Measurements from ENCODE around the gene LRRTM3. TPM values are rescaled to one million over a fixed set of nuclear protein-coding genes. Genes with fewer than 3 reads are reported as not detected.

LRRTM3 gene
- total RNA-seq, 1 experiment from 2014 or later, result not detected

DNA sequence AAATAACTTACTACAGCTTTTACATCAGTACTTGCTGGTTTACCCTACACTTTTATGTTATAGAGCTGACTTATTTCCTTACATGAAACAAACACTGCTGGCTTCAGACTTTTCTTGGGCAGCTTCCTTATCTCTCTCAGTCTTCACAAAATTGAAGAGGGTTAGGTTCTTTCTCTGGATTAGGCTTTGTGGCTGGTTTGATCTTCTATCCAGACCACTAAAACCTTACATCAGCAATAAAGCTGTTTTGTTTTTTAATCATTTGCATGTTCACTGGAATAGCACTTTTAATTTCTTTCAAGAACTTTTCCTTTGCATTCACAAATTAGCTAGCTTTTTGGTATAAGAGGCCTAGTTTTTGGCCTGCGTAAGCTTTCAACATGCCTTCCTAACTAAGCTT is 218.7 kb downstream of the LRRTM3 start:
- no TSS peak for BruUV-seq (replicated peaks)
- Histone ChIP-seq H3K27me3 (replicated peaks; ENCODE audit: control insufficient read depth, insufficient read depth, low read length) (no peaks in the 10 kb centered on the region), H3K36me3 (ENCODE audit: control insufficient read depth, insufficient read depth, low read length) (no peaks in the 10 kb centered on the region), H3K9me3 (no peaks in the 10 kb centered on the region), H3K4me3 (ENCODE audit: low read depth, low read length) (no peak overlapping the region), H3K4me1 (no peaks in the 10 kb centered on the region)
- no peak for DNase-seq
- intact Hi-C loops (cut with micrococcal nuclease; ENCODE audit: unreplicated experiment), result no loop called here
- ChIA-PET CTCF (interaction anchor here (1.2 kb wide), 1 partner anchor 165 kb away, joined by 3 read pairs; no protein-coding TSS in a partner anchor), POLR2A (no interaction called here)
- H3K9me3 Mint-ChIP-seq (ENCODE audit: unreplicated experiment), result no peaks in the 10 kb centered on the region
- TF ChIP-seq, protein P1, sequence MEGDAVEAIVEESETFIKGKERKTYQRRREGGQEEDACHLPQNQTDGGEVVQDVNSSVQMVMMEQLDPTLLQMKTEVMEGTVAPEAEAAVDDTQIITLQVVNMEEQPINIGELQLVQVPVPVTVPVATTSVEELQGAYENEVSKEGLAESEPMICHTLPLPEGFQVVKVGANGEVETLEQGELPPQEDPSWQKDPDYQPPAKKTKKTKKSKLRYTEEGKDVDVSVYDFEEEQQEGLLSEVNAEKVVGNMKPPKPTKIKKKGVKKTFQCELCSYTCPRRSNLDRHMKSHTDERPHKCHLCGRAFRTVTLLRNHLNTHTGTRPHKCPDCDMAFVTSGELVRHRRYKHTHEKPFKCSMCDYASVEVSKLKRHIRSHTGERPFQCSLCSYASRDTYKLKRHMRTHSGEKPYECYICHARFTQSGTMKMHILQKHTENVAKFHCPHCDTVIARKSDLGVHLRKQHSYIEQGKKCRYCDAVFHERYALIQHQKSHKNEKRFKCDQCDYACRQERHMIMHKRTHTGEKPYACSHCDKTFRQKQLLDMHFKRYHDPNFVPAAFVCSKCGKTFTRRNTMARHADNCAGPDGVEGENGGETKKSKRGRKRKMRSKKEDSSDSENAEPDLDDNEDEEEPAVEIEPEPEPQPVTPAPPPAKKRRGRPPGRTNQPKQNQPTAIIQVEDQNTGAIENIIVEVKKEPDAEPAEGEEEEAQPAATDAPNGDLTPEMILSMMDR (IDR thresholded peaks at IDR 0.05; ENCODE audit: insufficient read depth in 1 of 2, low read depth in 1 of 2, low read length in 1 of 2, severe bottlenecking in 1 of 2, unreplicated experiment in 1 of 2), result no peak
- no peaks in the 10 kb centered on the region for H3K27me3 Mint-ChIP-seq (ENCODE audit: insufficient read depth, unreplicated experiment)
- no peak overlapping the region for H3K4me3 Mint-ChIP-seq (ENCODE audit: unreplicated experiment)
- H3K36me3 Mint-ChIP-seq (ENCODE audit: insufficient read depth, unreplicated experiment), result no peaks in the 10 kb centered on the region
- no peak overlapping the region for H3K27ac Mint-ChIP-seq (ENCODE audit: unreplicated experiment)
- no peaks in the 10 kb centered on the region for H3K4me1 Mint-ChIP-seq (ENCODE audit: low read depth, unreplicated experiment)

All from Caco-2 (cell line).